ENCODE results near the gene CIROP. TPM values are rescaled to one million over a fixed set of nuclear protein-coding genes. Genes with fewer than 3 reads are reported as not detected.

The CIROP gene
- total RNA-seq, 1 donor from 2014 or later = not detected

DNA sequence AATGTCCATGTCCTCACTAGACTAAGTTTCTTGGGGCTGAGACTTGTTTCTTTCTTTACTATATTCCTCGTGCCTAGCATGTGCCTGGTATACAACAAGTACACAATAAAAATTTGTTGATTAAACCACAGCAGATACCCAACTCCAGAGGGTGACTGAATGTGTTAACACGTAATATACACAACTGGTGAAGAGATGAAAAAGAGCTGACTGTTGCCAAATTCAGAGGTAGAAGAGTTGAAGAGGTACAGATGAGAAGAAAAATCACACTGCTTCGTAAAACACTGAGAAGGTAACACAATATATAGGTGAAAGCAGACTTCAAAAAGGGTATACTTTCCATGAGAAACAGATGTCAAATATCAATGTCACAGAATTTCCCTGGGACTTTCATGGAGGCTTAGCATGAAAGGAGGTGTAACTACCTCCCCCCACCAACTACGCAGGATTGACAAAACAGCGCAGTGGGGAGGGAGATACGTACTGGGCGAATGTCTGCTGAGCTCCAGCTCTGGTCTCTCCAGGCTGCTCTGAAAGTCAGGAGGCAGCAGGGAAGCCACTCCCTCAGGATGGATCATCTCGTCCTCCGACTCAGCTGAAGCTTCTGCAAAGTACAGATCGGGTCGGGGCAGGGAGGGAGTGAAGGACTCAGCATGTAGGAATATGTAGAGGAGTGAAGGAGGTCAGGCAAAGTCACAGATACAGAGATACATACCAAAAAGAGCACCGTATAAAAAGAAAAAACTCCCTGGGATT, 15.1 kb downstream of the CIROP start:
- TF ChIP-seq, protein P1, sequence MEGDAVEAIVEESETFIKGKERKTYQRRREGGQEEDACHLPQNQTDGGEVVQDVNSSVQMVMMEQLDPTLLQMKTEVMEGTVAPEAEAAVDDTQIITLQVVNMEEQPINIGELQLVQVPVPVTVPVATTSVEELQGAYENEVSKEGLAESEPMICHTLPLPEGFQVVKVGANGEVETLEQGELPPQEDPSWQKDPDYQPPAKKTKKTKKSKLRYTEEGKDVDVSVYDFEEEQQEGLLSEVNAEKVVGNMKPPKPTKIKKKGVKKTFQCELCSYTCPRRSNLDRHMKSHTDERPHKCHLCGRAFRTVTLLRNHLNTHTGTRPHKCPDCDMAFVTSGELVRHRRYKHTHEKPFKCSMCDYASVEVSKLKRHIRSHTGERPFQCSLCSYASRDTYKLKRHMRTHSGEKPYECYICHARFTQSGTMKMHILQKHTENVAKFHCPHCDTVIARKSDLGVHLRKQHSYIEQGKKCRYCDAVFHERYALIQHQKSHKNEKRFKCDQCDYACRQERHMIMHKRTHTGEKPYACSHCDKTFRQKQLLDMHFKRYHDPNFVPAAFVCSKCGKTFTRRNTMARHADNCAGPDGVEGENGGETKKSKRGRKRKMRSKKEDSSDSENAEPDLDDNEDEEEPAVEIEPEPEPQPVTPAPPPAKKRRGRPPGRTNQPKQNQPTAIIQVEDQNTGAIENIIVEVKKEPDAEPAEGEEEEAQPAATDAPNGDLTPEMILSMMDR (IDR thresholded peaks at IDR 0.05; ENCODE audit: unreplicated experiment) = no peak
- peak overlapping the region; percentile 48 for H3K4me3 Mint-ChIP-seq (ENCODE audit: unreplicated experiment)
- H3K4me1 Mint-ChIP-seq (ENCODE audit: unreplicated experiment) = peaks cover 18% of the 10 kb centered on the region
- H3K27me3 Mint-ChIP-seq (ENCODE audit: unreplicated experiment) = no peaks in the 10 kb centered on the region
- H3K9me3 Mint-ChIP-seq (ENCODE audit: unreplicated experiment) = no peaks in the 10 kb centered on the region
- no peak overlapping the region for H3K27ac Mint-ChIP-seq (ENCODE audit: unreplicated experiment)
- H3K36me3 Mint-ChIP-seq (ENCODE audit: low read depth, unreplicated experiment) = peaks cover 32% of the 10 kb centered on the region
- no peak for DNase-seq (ENCODE audit: low spot score)

DNA sequence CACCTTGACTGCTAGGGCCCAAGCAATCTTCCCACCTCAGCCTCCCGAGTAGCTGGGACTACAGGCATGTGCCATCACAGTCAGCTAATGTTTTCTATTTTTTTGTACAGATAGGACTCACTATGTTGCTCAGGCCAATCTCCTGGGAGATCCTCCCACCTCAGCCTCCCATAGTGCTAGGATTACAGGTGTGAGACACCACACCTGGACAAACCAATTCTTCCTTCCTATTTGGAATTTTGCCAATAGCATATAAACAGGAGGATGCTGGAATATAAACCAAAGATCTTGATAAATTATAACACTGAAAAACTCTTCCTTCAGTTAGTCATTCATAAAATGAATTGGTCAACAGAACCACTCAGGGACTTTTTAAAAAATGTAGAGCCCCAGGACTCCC, 18.2 kb downstream of the CIROP start:
- Mint-ChIP-seq H3K36me3 (ENCODE audit: low read depth, unreplicated experiment) (peaks cover 30% of the 10 kb centered on the region), H3K27me3 (ENCODE audit: unreplicated experiment) (no peaks in the 10 kb centered on the region), H3K4me1 (ENCODE audit: unreplicated experiment) (peaks cover 13% of the 10 kb centered on the region), H3K27ac (ENCODE audit: unreplicated experiment) (no peak overlapping the region), H3K9me3 (ENCODE audit: unreplicated experiment) (no peaks in the 10 kb centered on the region), H3K4me3 (ENCODE audit: unreplicated experiment) (no peak overlapping the region)
- no peak for DNase-seq (ENCODE audit: low spot score)
- TF ChIP-seq, protein P1 (IDR thresholded peaks at IDR 0.05; ENCODE audit: unreplicated experiment) = no peak

DNA sequence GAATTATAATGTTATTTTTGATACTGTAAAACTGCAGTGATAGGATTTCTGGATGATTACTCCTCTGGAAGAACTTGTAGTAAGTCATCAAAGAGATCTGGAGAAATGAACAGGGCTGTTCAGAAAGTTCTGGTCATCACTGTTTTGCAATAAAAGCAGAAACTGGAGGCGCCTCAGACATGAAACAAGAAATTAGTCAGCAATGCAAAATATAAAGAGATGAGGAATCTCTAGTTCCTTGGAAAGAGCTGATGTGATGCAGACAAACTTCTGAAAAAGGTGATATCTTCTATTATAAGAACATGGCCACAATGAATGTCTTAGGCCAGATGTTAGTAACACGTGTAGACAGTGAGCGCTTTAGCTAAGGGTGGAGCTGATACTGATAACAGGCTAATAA, 19.3 kb downstream of the CIROP start:
- Mint-ChIP-seq H3K4me3 (ENCODE audit: unreplicated experiment) (no peak overlapping the region), H3K27ac (ENCODE audit: unreplicated experiment) (no peak overlapping the region), H3K9me3 (ENCODE audit: unreplicated experiment) (no peaks in the 10 kb centered on the region), H3K27me3 (ENCODE audit: unreplicated experiment) (no peaks in the 10 kb centered on the region), H3K36me3 (ENCODE audit: low read depth, unreplicated experiment) (peaks cover 36% of the 10 kb centered on the region), H3K4me1 (ENCODE audit: unreplicated experiment) (peaks cover 11% of the 10 kb centered on the region)
- TF ChIP-seq, protein P1 (IDR thresholded peaks at IDR 0.05; ENCODE audit: unreplicated experiment) = no peak
- DNase-seq (ENCODE audit: low spot score) = no peak

DNA sequence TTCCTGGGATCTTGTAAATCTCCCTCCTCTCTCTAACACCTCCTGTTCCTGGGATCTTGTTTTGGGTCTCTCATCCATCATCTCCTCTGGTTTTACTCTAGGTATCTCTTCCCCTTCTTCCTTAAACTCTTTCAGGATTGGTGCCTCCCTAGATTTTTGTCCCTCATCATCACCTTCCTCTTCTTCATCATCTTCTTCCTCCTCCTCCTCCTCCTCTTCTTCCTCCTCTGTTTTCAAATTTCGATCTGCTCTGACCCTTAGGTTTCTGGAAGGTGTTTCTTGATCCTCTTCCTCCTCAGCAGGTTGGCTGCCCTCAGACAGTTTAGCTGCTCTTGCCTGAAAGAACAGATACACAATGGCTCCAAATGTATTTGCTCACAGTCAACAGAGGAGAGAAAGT, 24.3 kb downstream of the CIROP start:
- no peaks in the 10 kb centered on the region for H3K9me3 Mint-ChIP-seq (ENCODE audit: unreplicated experiment)
- H3K27ac Mint-ChIP-seq (ENCODE audit: unreplicated experiment) = no peak overlapping the region
- peaks cover 32% of the 10 kb centered on the region for H3K36me3 Mint-ChIP-seq (ENCODE audit: low read depth, unreplicated experiment)

DNA sequence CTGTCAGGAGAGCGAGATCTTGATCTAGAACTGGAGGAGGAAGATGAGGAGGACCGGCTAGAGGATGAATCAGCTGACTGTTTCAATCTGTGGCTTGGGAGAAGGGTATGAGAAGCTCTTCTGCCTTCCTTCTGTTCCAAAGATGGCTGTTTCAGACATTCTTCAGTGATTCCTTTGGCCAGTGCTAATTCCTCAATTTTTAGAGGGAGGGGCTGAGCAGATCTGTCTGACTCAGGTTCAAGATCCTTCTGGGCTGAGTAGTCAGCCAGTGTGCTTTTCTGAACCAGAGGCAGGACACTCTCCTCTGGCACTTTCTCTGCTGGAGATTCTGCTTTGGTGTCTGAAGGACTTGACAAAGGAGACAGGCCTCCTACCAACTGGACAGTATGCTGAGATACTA, 25.1 kb downstream of the CIROP start:
- Mint-ChIP-seq H3K36me3 (ENCODE audit: low read depth, unreplicated experiment) (peaks cover 31% of the 10 kb centered on the region), H3K4me3 (ENCODE audit: unreplicated experiment) (peak overlapping the region; percentile 78), H3K9me3 (ENCODE audit: unreplicated experiment) (no peaks in the 10 kb centered on the region), H3K4me1 (ENCODE audit: unreplicated experiment) (no peaks in the 10 kb centered on the region), H3K27ac (ENCODE audit: unreplicated experiment) (peak overlapping the region; percentile 74), H3K27me3 (ENCODE audit: unreplicated experiment) (peaks cover 2% of the 10 kb centered on the region)
- DNase-seq (ENCODE audit: low spot score) = no peak
- TF ChIP-seq, protein P1 (IDR thresholded peaks at IDR 0.05; ENCODE audit: unreplicated experiment) = no peak

More for the DNA sequence above, 24.3 kb downstream of the CIROP start:
- Mint-ChIP-seq H3K4me3 (ENCODE audit: unreplicated experiment) (peak overlapping the region; percentile 10), H3K4me1 (ENCODE audit: unreplicated experiment) (no peaks in the 10 kb centered on the region), H3K27me3 (ENCODE audit: unreplicated experiment) (peaks cover 2% of the 10 kb centered on the region)
- no peak for DNase-seq (ENCODE audit: low spot score)
- TF ChIP-seq, protein P1 (IDR thresholded peaks at IDR 0.05; ENCODE audit: unreplicated experiment) = no peak

All from endothelial cell (in vitro differentiated cells).